PC-3 (cell line): ENCODE results near the gene LRP5. TPM values are rescaled to one million over a fixed set of nuclear protein-coding genes. Genes with fewer than 3 reads are reported as not detected.

Source experiments
- ATAC-seq: fragments of 200-7000 bp; cut with Tn5 transposase; 2 replicates; pipeline ENCODE4 v1.9.1; 2020; ENCODE audit warnings: mild to moderate bottlenecking, moderate library complexity
- BruUV-seq: library from RNA; stranded (reverse); fragments of 400-500 nt; replicated peaks from 2 replicates; lab custom pipeline; 2021; lab: Mats Ljungman, UMichigan
- CTCF ChIA-PET: fragments of 300-600 bp; sonication (Branson Sonifier 250); formaldehyde crosslinking; loops from one replicate; lab custom pipeline; 2022; ENCODE audit warnings: antibody characterized with exemption; lab: Charles Lee
- POLR2A ChIA-PET: fragments of 300-600 bp; sonication (Branson Sonifier 250); formaldehyde crosslinking; loops from one replicate; lab custom pipeline; 2022; ENCODE audit warnings: antibody characterized with exemption; ENCODE audit not compliant: unreplicated experiment; lab: Charles Lee
- DNase-seq: peaks from one replicate; pipeline ENCODE4 v3.0.0-alpha.2; 2015
- H2AFZ ChIP-seq: fragments of 300-600 bp; sonication (generic); 2 replicates; pipeline ENCODE4 v1.6.0; 2016; ENCODE audit warnings: antibody characterized with exemption, low read length
- H3F3A ChIP-seq: fragments of 300-600 bp; sonication (generic); one replicate; pipeline ENCODE4 v1.6.0; 2017; ENCODE audit warnings: antibody characterized with exemption, low read length, control low read depth, mild to moderate bottlenecking; ENCODE audit not compliant: unreplicated experiment
- H3K27ac ChIP-seq: fragments of 300-600 bp; sonication (generic); 2 replicates; pipeline ENCODE4 v1.5.1; 2016; ENCODE audit warnings: mild to moderate bottlenecking, low read length
- H3K27me3 ChIP-seq: fragments of 300-600 bp; sonication (generic); 2 replicates; pipeline ENCODE4 v1.6.1; 2016; ENCODE audit warnings: low read length, mixed read lengths
- H3K36me3 ChIP-seq: fragments of 300-600 bp; sonication (generic); 2 replicates; pipeline ENCODE4 v1.6.1; 2016; ENCODE audit warnings: low read depth, mixed run types, low read length, mixed read lengths
- H3K4me1 ChIP-seq: fragments of 300-600 bp; sonication (generic); 2 replicates; pipeline ENCODE4 v1.5.1; 2016; ENCODE audit warnings: low read length; ENCODE audit not compliant: insufficient read depth
- H3K4me2 ChIP-seq: fragments of 300-600 bp; sonication (generic); 2 replicates; pipeline ENCODE4 v1.6.0; 2016; ENCODE audit warnings: low read length
- H3K4me3 ChIP-seq: fragments of 300-600 bp; sonication (generic); 2 replicates; pipeline ENCODE4 v1.5.1; 2016; ENCODE audit warnings: mild to moderate bottlenecking, low read length, mixed read lengths
- H3K79me2 ChIP-seq: fragments of 300-600 bp; sonication (generic); 2 replicates; pipeline ENCODE4 v1.6.1; 2017; ENCODE audit warnings: low read length, mixed read lengths
- H3K9ac ChIP-seq: fragments of 300-600 bp; sonication (generic); 2 replicates; pipeline ENCODE4 v1.6.0; 2016; ENCODE audit warnings: mild to moderate bottlenecking, low read length
- H3K9me2 ChIP-seq: fragments of 300-600 bp; sonication (generic); replicated peaks from 2 replicates; pipeline ENCODE4 v1.6.1; 2016; ENCODE audit warnings: mixed run types, low read length, mixed read lengths
- H3K9me3 ChIP-seq: fragments of 300-600 bp; sonication (generic); 2 replicates; pipeline ENCODE4 v1.6.1; 2016; ENCODE audit warnings: low read length, mixed read lengths
- H4K20me1 ChIP-seq: fragments of 300-600 bp; sonication (generic); 2 replicates; pipeline ENCODE4 v1.6.1; 2016; ENCODE audit warnings: low read length, mixed read lengths
- EZH2 ChIP-seq: fragments of 300-600 bp; sonication (generic); IDR thresholded peaks from one replicate; pipeline ENCODE4 v1.6.1; 2017; ENCODE audit warnings: antibody characterized with exemption, mild to moderate bottlenecking, low read length; ENCODE audit not compliant: unreplicated experiment
- EZH2phosphoT487 ChIP-seq: fragments of 300-600 bp; sonication (generic); IDR thresholded peaks from 2 replicates; pipeline ENCODE4 v1.6.1; 2018; ENCODE audit warnings: mild to moderate bottlenecking, antibody characterized with exemption, low read length, borderline replicate concordance
- intact Hi-C: fragments of 100-400 bp; cut with micrococcal nuclease; formaldehyde crosslinking; loops from 2 replicates; pipeline ENCODE4 v1.9.0; 2023
- total RNA-seq: library from RNA; depleted of rRNA; stranded (reverse); fragments of >200 nt; gene quantifications from 2 replicates; pipeline ENCODE4 v1.2.3, GENCODE V29; 2014
- TF ChIP-seq, protein P1 (sequence below): fragments of 300-600 bp; sonication (generic); conservative IDR thresholded peaks from 2 replicates; pipeline ENCODE4 v1.5.1; 2017; ENCODE audit warnings: antibody characterized with exemption, low read depth, mild to moderate bottlenecking, low read length

LRP5 gene
- total RNA-seq, 1 experiment from 2014 or later = 64.3 TPM

DNA sequence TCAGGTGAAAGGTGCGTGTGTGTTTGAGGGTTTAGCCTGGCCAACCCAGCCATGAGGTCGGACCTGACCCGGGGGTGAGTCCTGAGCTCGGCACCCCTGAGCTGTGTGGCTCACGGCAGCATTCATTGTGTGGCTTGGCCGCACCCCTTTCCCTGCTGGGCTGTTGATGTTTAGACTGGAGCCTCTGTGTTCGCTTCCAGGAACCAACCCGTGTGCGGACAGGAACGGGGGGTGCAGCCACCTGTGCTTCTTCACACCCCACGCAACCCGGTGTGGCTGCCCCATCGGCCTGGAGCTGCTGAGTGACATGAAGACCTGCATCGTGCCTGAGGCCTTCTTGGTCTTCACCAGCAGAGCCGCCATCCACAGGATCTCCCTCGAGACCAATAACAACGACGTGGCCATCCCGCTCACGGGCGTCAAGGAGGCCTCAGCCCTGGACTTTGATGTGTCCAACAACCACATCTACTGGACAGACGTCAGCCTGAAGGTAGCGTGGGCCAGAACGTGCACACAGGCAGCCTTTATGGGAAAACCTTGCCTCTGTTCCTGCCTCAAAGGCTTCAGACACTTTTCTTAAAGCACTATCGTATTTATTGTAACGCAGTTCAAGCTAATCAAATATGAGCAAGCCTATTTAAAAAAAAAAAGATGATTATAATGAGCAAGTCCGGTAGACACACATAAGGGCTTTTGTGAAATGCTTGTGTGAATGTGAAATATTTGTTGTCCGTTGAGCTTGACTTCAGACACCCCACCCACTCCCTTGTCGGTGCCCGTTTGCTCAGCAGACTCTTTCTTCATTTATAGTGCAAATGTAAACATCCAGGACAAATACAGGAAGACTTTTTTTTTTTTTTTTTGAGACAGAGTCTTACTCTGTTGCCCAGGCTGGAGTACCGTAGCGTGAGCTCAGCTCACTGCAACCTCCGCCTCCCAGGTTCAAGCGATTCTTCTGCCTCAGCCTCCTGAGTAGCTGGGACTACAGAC is 94.2 kb downstream of the LRP5 start:
- Histone ChIP-seq H3K9me3 (no peaks in the 10 kb centered on the region), H2AFZ (no peak overlapping the region), H3K79me2 (no peaks in the 10 kb centered on the region), H3K4me1 (no peaks in the 10 kb centered on the region), H4K20me1 (no peaks in the 10 kb centered on the region), H3K9me2 (no peaks in the 10 kb centered on the region), H3K27me3 (no peaks in the 10 kb centered on the region), H3K27ac (no peak overlapping the region), H3K9ac (no peak overlapping the region), H3K4me3 (no peak overlapping the region), H3K4me2 (no peak overlapping the region), H3F3A (no peaks in the 10 kb centered on the region), H3K36me3 (peaks cover 26% of the 10 kb centered on the region; the same call in 1 of the 2 replicates)
- TF ChIP-seq EZH2phosphoT487 (no peak), EZH2 (no peak)
- TF ChIP-seq, protein P1, sequence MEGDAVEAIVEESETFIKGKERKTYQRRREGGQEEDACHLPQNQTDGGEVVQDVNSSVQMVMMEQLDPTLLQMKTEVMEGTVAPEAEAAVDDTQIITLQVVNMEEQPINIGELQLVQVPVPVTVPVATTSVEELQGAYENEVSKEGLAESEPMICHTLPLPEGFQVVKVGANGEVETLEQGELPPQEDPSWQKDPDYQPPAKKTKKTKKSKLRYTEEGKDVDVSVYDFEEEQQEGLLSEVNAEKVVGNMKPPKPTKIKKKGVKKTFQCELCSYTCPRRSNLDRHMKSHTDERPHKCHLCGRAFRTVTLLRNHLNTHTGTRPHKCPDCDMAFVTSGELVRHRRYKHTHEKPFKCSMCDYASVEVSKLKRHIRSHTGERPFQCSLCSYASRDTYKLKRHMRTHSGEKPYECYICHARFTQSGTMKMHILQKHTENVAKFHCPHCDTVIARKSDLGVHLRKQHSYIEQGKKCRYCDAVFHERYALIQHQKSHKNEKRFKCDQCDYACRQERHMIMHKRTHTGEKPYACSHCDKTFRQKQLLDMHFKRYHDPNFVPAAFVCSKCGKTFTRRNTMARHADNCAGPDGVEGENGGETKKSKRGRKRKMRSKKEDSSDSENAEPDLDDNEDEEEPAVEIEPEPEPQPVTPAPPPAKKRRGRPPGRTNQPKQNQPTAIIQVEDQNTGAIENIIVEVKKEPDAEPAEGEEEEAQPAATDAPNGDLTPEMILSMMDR = no peak
- ChIA-PET CTCF (interaction anchor here (0.8 kb wide), 1 partner anchor 149 kb away, joined by 6 read pairs; no protein-coding TSS in a partner anchor), POLR2A (interaction anchor here (0.5 to 0.7 kb wide), 2 partner anchors 36 to 69 kb away, joined by 3 to 4 read pairs; no protein-coding TSS in a partner anchor)
- intact Hi-C loops = no loop called here
- no TSS peak for BruUV-seq
- DNase-seq = no peak
- ATAC-seq = peak; percentile 74

DNA sequence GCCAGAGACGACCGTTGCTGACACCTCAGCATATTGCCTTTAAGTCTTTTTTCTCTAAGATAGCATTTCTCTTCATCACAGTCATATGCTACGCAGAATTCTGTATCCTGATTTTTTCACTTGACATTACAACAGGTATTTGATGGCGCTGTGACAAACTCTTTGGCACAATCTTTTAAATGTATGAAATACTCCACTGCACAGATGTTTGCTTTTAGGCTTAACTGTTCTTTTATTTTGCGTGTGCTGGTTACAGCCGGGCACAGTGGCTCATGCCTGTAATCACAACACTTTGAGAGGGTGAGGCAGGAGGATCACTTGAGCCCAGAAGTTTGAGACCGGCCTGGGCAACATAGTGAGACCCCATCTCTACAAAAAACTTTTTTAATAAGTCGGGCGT is 96.1 kb downstream of the LRP5 start:
- H3K27ac ChIP-seq = no peak overlapping the region
- ChIA-PET CTCF (interaction anchor here (0.7 kb wide), 1 partner anchor 52 kb away, joined by 6 read pairs; the partner anchor contains the start of gene PPP6R3), POLR2A (no interaction called here)
- no peaks in the 10 kb centered on the region for H3K9me3 ChIP-seq
- TF ChIP-seq EZH2phosphoT487 = no peak
- TF ChIP-seq, protein P1 = no peak
- TF ChIP-seq EZH2 = no peak
- H3K4me3 ChIP-seq = no peak overlapping the region
- ATAC-seq (no peak), DNase-seq (no peak)
- H3K4me1 ChIP-seq = no peaks in the 10 kb centered on the region
- H4K20me1 ChIP-seq = no peaks in the 10 kb centered on the region
- no peaks in the 10 kb centered on the region for H3F3A ChIP-seq
- no peak overlapping the region for H3K9ac ChIP-seq
- BruUV-seq = no TSS peak
- H3K79me2 ChIP-seq = no peaks in the 10 kb centered on the region
- intact Hi-C loops = no loop called here
- H2AFZ ChIP-seq = no peak overlapping the region
- H3K4me2 ChIP-seq = no peak overlapping the region
- H3K27me3 ChIP-seq = no peaks in the 10 kb centered on the region
- no peaks in the 10 kb centered on the region for H3K9me2 ChIP-seq
- H3K36me3 ChIP-seq = peaks cover 34% of the 10 kb centered on the region; the same call in 1 of the 2 replicates
